Spleen (tissue), 7 donors: ENCODE data around the gene YPEL1.

ENCODE experiments used
- CTCF ChIP-seq, 11 experiments: fragments of 200-600 bp in 7 of 11; fragments of 450-650 bp in 4 of 11; sonication (generic) in 4 of 11; IDR thresholded peaks in 8 of 11; conservative IDR thresholded peaks in 3 of 11; 1 replicate in 7 of 11; 2 replicates in 4 of 11; pipeline versions ENCODE4 v1.4.0 to v1.8.0; 2016 to 2021; ENCODE audit warnings: antibody characterized with exemption in 11 of 11, inconsistent platforms in 4 of 11, mild to moderate bottlenecking in 1 of 11
- POLR2A ChIP-seq, 3 donors: fragments of 450-650 bp; IDR thresholded peaks; one replicate each; pipeline ENCODE4 v1.5.1; 2017; ENCODE audit warnings: antibody characterized with exemption in 3 of 3, mild to moderate bottlenecking in 1 of 3
- POLR2AphosphoS5 ChIP-seq, 3 donors: sonication (generic); formaldehyde crosslinking; IDR thresholded peaks; one replicate each; pipeline ENCODE4 v1.5.1; 2017; ENCODE audit warnings: antibody characterized with exemption in 3 of 3
- donor health status: DM: no; HTN: no; CAD: no; lungs with moderate emphysema.
- donor health status: DM: no; HTN: no; CAD: no.
- donor health status: DM: no; HTN: no; CAD: no.

GRCh38 chr22:21711851-21712250 lies 23.7 kb downstream of the YPEL1 start:
- TF ChIP-seq POLR2AphosphoS5 (IDR thresholded peaks at IDR 0.05) (no peak), POLR2A (IDR thresholded peaks at IDR 0.05) (no peak), CTCF (IDR thresholded peaks at IDR 0.05 in 8 of 11, conservative IDR thresholded peaks at IDR 0.05 in 3 of 11) (no peak)
